Stomach (tissue), 4 donors: ENCODE data around the gene BCAM.
"Not testable (repeated sequence)": the region's sequence is repeated elsewhere in the genome, so short reads cannot be mapped to it uniquely, and the experiment has no call there.

ENCODE experiments used
- POLR2A ChIP-seq, 4 donors: fragments of 450-650 bp; IDR thresholded peaks; one replicate each; pipeline ENCODE4 v1.6.1; 2016; ENCODE audit warnings: antibody characterized with exemption in 4 of 4, control low read depth in 2 of 4, mild to moderate bottlenecking in 1 of 4, moderate library complexity in 1 of 4
- TF ChIP-seq, protein P1 (sequence below), 7 experiments: fragments of 450-650 bp in 4 of 7; fragments of 200-600 bp in 3 of 7; sonication (generic) in 3 of 7; IDR thresholded peaks; one replicate each; pipeline ENCODE4 v1.5.1; 2016 to 2019; ENCODE audit warnings: antibody characterized with exemption in 7 of 7, control low read depth in 2 of 7, mild to moderate bottlenecking in 1 of 7

DNA sequence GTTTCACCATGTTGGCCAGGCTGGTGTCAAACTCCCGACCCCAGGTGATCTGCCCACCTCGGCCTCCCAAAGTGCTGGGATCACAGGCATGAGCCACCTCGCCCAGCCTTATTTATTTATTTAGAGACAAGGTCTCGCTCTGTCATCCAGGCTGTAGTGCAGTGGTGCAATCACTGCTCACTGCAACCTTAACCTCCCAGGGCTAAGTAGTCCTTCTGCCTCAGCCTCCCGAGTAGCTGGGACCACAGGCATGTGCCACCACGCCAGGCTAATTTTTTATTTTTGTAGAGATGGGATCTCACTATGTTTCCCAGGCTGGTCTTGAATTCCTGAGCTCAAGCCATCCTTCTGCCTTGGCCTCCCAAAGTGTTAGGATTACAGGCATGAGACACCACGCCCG, 25.5 kb downstream of the BCAM start:
- TF ChIP-seq, protein P1, sequence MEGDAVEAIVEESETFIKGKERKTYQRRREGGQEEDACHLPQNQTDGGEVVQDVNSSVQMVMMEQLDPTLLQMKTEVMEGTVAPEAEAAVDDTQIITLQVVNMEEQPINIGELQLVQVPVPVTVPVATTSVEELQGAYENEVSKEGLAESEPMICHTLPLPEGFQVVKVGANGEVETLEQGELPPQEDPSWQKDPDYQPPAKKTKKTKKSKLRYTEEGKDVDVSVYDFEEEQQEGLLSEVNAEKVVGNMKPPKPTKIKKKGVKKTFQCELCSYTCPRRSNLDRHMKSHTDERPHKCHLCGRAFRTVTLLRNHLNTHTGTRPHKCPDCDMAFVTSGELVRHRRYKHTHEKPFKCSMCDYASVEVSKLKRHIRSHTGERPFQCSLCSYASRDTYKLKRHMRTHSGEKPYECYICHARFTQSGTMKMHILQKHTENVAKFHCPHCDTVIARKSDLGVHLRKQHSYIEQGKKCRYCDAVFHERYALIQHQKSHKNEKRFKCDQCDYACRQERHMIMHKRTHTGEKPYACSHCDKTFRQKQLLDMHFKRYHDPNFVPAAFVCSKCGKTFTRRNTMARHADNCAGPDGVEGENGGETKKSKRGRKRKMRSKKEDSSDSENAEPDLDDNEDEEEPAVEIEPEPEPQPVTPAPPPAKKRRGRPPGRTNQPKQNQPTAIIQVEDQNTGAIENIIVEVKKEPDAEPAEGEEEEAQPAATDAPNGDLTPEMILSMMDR (IDR thresholded peaks at IDR 0.05) = not testable (repeated sequence)
- not testable (repeated sequence) for TF ChIP-seq POLR2A (IDR thresholded peaks at IDR 0.05)
